Fibroblast of lung (primary cell): Measurements from ENCODE around the gene SMOC2.

Experiments used
- EZH2 ChIP-seq: IDR thresholded peaks from 2 replicates; pipeline ENCODE4 v1.5.1; 2012; ENCODE audit warnings: low read length, control low read depth, mild to moderate bottlenecking; ENCODE audit errors: missing control alignments
- TF ChIP-seq, protein P1 (sequence below), 2 donors: IDR thresholded peaks in 1 of 2; conservative IDR thresholded peaks in 1 of 2; 1 replicate in 1 of 2; 2 replicates in 1 of 2; pipeline ENCODE4 v1.5.1; 2011 to 2012; ENCODE audit warnings: low read length in 2 of 2, control low read depth in 1 of 2, inconsistent platforms in 1 of 2, low read depth in 1 of 2, mild to moderate bottlenecking in 1 of 2

DNA sequence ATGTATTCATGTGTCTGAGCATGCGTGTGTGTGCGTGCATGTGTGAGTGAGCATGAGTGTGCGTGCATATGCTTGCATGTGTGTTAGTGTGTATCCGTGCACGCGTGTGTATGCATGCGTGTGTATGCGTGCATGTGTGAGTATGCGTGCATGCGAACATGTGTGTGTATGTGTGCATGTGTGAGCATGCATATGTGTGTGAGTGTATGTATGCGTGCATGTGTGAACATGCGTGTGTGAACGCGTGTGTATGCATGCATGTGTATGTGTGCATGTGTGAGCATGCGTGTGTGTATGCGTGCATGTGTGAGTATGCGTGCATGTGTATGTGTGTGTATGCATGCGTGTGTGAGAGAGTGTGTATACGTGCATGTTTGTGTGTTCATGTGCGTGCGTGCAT lies 77.9 kb downstream of the SMOC2 start:
- TF ChIP-seq, protein P1, sequence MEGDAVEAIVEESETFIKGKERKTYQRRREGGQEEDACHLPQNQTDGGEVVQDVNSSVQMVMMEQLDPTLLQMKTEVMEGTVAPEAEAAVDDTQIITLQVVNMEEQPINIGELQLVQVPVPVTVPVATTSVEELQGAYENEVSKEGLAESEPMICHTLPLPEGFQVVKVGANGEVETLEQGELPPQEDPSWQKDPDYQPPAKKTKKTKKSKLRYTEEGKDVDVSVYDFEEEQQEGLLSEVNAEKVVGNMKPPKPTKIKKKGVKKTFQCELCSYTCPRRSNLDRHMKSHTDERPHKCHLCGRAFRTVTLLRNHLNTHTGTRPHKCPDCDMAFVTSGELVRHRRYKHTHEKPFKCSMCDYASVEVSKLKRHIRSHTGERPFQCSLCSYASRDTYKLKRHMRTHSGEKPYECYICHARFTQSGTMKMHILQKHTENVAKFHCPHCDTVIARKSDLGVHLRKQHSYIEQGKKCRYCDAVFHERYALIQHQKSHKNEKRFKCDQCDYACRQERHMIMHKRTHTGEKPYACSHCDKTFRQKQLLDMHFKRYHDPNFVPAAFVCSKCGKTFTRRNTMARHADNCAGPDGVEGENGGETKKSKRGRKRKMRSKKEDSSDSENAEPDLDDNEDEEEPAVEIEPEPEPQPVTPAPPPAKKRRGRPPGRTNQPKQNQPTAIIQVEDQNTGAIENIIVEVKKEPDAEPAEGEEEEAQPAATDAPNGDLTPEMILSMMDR (conservative IDR thresholded peaks at IDR 0.05 in 1 of 2, IDR thresholded peaks at IDR 0.05 in 1 of 2; ENCODE audit: low read depth in 1 of 2, low read length in 2 of 2): no peak
- no peak for TF ChIP-seq EZH2
